Activated CD4-positive, alpha-beta T cell treated with anti-CD3 and anti-CD28 coated beads, Interleukin-2, amount 50 U/mL, for 16 hours (primary cell): ENCODE results near the gene PCNX3.

Experiments used
- DNase-seq: peaks from one replicate; pipeline ENCODE4 v3.0.0-alpha.2; 2020

Gene PCNX3

GRCh38 chr11:65615229-65615949 lies at the start of gene PCNX3:
Gene PCNX3 (plus strand): TSS chr11:65615776. CDS start chr11:65616312, 536 bp downstream.
- DNase-seq = peak; percentile 100

GRCh38 chr11:65569164-65569972 lies 46.2 kb upstream of the PCNX3 start:
- no peak for DNase-seq

DNA sequence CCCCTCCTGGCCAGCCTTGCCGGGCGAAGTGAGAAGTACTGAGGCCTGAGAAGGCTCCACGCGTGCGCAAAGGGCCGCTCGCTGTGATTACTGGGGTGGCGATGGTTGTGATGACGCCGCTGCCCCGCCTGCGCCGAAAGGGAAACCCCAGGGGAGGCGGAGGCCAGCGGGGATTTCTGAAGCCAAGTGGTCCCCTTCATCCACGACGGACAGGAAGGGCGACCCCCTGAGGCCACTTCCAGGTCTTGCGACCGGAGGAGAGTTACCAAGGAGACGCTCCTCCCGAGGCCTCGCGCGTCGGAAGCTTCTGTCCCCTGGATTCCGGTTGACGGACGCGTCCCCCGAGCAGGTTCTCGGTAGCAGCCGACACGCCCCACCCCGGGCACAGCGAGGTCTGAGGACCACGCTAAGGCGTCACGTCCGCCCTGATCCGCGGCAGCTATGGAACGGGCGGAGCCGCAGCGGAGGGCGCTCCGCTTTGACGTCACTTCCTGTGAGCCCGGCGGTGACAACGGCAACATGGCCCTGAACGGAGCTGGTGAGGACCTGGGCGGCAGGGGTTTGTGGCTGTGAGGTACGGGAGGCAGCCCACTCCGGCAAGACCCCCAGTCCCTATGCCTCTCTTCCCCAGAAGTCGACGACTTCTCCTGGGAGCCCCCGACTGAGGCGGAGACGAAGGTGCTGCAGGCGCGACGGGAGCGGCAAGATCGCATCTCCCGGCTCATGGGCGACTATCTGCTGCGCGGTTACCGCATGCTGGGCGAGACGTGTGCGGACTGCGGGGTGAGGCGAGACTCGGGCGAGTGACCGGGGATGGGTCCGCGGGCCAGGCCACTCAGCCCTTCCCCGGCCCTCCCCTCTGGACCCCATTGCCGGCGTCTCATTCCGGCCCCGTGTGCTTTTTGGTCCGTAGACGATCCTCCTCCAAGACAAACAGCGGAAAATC lies 45.3 kb upstream of the PCNX3 start, which contains the start of gene ZNRD2:
TSS of gene ZNRD2 (plus strand) at position 505 of the 946 bp plus-strand sequence. CDS start at position 520, 15 bp downstream.
- DNase-seq = peak; percentile 99

GRCh38 chr11:65571420-65571819 lies 44.2 kb upstream of the PCNX3 start:
- no peak for DNase-seq

DNA sequence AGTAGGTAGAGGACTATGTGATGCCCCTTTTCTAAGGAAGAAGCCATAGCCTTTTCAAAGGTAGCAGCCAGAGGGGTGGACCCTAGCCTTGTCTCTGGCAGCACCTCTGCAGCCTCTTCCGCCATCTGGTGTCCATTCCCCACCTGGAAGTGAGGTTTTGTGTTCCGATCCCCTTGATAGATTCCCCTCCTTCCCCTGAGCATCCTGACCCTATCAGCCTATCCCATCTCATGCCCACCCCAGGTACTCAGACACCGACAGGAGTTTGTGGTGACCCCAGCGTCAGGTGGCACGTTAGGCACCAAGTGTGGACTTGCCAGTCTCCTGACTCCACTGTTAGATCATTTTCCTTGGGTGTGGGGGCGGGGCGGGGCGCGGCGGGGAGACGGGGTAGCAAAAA lies 43.6 kb upstream of the PCNX3 start:
- DNase-seq = no peak

- peak; percentile 90 for DNase-seq
These were observed 43.1 kb upstream of the PCNX3 start, which contains the start of gene FAM89B for GRCh38 chr11:65572356-65573051. Gene FAM89B (plus strand): TSS chr11:65572538. CDS start chr11:65572670, 132 bp downstream.

- DNase-seq = no peak
These were observed 42.0 kb upstream of the PCNX3 start for GRCh38 chr11:65573391-65574079.

- peak; percentile 97 for DNase-seq
These were observed 41.3 kb upstream of the PCNX3 start for GRCh38 chr11:65574109-65574810.

DNA sequence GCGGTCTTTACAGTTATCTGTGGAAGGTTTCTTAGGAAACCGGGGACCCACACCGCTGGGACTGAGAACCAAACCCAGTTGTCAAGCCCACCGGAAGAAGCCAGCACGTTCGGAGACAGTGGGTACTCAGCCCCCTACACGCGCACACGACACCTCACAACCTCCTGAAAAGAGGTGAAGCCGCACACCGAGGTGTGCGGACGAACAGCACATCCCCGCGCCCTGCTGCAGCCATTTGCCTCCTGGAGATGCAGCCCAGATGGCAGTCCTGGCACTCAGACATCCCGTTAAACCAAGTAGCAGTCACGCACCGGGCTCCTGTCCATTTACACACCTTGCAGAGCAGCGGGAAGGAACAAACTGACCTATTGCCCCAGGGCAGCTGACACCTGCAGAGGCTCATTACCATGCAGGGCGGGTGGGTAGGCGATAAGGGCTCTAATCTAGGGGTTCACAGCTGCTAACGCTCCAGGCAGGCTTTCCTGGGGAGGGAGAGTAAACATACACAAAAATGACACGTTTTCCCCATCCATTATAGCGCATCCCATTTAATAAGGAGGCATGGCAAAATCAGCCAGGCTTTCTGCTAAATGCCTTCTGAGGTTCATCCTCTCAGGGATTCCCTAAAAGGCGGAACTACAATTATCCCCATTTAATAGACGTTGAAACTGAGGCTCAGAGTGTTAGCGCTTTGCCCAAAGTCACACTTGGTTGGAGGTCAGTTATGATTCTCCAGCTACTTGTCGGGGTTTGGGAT lies 40.6 kb upstream of the PCNX3 start:
- no peak for DNase-seq

- DNase-seq = peak; percentile 85
These were observed 39.9 kb upstream of the PCNX3 start, which contains the start of gene EHBP1L1 for GRCh38 chr11:65575568-65576231. Gene EHBP1L1 (plus strand): TSS chr11:65576053. CDS start chr11:65576303, 250 bp downstream.

GRCh38 chr11:65576232-65576866 lies 39.2 kb upstream of the PCNX3 start:
- DNase-seq = no peak

GRCh38 chr11:65576867-65577755 lies 38.5 kb upstream of the PCNX3 start:
- DNase-seq = no peak

DNA sequence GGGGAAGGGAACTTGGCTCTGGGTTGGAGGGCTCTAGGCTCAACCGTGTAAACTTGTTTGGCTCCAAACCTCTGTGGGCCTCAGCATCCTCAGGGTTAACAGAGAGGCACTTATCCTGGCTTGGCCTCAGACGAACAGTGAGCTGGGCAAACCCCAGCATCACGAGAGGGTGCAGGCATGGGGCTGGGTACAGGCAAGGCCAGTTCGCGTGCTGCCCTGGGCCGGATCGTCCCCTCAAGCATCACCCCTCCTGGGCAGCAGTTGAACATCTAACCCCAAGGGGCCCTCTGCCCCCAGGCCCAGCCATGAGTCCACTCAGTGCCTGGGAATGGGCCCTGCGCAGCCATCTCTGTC lies 37.8 kb upstream of the PCNX3 start:
- no peak for DNase-seq

DNA sequence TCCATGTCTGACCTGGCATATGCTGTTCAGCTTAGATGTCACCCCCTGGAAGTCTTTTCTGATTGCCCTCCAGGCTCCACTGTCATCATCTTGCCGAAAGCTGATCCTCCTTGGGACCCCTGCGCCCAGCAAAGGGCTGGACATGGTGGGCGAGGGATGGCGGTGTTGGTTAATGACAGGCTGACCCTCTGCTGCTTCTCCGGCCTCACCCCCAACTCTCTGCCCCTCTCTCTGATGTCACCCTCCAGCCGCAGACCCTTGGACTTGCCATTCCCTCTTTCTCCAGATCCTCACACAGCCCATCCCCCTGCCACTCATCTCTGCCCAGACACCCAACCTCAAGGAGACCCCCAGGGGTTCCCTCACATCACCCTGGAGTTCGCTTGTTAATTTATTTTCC lies 37.4 kb upstream of the PCNX3 start:
- DNase-seq = no peak

GRCh38 chr11:65578667-65579066 lies 36.9 kb upstream of the PCNX3 start:
- DNase-seq = no peak

- no peak for DNase-seq
These were observed 36.3 kb upstream of the PCNX3 start for GRCh38 chr11:65579291-65579690.

- no peak for DNase-seq
These were observed 35.4 kb upstream of the PCNX3 start for GRCh38 chr11:65580031-65580692.
